A549 (cell line): ENCODE measurements around the gene HES4.

Experiments
- HDAC2 ChIP-seq: fragments of 200-600 bp; sonication (generic); IDR thresholded peaks from 2 replicates; pipeline ENCODE4 v1.6.1; 2016
- RFX5 ChIP-seq: fragments of 450-650 bp; IDR thresholded peaks from 2 replicates; pipeline ENCODE4 v1.7.1; 2014; ENCODE audit warnings: antibody characterized with exemption, mild to moderate bottlenecking, moderate library complexity
- TF ChIP-seq, protein P1 (sequence below): fragments of 200-600 bp; sonication (generic); IDR thresholded peaks from 2 replicates; pipeline ENCODE4 v1.6.1; 2016; ENCODE audit warnings: antibody characterized with exemption, mild to moderate bottlenecking, moderate library complexity
- TF ChIP-seq, protein P2 (sequence below): fragments of >200 bp; sonication (Bioruptor Twin); formaldehyde crosslinking; IDR thresholded peaks from 3 replicates; pipeline ENCODE4 v1.5.1; 2016
- TF ChIP-seq, protein P3 (sequence below): fragments of 250-450 bp; sonication (Bioruptor Pico); IDR thresholded peaks from 2 replicates; pipeline ENCODE4 v1.5.0; 2021; ENCODE audit warnings: mild to moderate bottlenecking, moderate library complexity, borderline replicate concordance

DNA sequence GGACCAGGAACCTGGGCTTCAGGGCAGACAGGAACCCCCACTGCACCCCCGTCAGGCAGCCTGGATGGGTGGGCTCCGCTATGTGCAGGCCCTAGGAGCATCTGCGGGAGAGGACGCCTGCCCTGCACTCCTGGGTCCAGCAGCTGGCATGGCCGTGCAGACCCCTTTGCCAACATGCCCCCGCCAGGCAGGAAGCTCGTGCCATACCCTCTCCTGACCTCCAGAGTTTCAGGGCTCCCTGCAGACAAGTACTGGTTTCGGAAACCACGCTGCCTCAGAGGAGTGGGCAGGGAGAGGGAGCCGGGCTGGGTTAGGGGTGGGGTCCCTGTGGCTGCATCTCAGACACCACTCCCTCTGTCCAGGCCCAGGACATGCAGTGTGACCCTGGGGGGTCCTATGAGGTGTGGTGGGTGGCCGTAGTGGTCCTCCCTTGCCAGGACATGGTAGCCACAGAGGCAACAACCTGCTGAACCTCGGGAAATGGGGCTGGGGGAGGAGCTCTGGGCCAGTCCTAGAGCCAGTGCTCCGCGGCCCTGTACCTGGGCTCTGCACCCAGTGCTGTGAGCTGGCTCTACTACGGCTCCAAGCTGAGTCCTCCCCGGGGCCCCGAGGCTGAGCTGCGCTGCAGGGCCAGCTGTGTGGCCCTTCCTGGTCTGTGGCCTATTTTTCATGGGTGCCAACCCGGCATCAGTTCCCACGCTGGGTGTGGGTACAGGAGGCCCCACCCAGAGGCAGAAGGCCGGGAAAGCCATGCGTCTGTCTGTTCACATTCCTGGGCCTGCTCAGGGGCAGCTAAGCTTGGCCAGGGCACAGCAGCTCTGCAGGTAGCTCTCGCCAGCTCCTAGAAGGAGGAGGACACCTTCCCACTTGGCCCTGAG lies 32.2 kb downstream of the HES4 start:
- TF ChIP-seq, protein P1, sequence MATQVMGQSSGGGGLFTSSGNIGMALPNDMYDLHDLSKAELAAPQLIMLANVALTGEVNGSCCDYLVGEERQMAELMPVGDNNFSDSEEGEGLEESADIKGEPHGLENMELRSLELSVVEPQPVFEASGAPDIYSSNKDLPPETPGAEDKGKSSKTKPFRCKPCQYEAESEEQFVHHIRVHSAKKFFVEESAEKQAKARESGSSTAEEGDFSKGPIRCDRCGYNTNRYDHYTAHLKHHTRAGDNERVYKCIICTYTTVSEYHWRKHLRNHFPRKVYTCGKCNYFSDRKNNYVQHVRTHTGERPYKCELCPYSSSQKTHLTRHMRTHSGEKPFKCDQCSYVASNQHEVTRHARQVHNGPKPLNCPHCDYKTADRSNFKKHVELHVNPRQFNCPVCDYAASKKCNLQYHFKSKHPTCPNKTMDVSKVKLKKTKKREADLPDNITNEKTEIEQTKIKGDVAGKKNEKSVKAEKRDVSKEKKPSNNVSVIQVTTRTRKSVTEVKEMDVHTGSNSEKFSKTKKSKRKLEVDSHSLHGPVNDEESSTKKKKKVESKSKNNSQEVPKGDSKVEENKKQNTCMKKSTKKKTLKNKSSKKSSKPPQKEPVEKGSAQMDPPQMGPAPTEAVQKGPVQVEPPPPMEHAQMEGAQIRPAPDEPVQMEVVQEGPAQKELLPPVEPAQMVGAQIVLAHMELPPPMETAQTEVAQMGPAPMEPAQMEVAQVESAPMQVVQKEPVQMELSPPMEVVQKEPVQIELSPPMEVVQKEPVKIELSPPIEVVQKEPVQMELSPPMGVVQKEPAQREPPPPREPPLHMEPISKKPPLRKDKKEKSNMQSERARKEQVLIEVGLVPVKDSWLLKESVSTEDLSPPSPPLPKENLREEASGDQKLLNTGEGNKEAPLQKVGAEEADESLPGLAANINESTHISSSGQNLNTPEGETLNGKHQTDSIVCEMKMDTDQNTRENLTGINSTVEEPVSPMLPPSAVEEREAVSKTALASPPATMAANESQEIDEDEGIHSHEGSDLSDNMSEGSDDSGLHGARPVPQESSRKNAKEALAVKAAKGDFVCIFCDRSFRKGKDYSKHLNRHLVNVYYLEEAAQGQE: no peak
- TF ChIP-seq RFX5: no peak
- no peak for TF ChIP-seq HDAC2
- TF ChIP-seq, protein P2, sequence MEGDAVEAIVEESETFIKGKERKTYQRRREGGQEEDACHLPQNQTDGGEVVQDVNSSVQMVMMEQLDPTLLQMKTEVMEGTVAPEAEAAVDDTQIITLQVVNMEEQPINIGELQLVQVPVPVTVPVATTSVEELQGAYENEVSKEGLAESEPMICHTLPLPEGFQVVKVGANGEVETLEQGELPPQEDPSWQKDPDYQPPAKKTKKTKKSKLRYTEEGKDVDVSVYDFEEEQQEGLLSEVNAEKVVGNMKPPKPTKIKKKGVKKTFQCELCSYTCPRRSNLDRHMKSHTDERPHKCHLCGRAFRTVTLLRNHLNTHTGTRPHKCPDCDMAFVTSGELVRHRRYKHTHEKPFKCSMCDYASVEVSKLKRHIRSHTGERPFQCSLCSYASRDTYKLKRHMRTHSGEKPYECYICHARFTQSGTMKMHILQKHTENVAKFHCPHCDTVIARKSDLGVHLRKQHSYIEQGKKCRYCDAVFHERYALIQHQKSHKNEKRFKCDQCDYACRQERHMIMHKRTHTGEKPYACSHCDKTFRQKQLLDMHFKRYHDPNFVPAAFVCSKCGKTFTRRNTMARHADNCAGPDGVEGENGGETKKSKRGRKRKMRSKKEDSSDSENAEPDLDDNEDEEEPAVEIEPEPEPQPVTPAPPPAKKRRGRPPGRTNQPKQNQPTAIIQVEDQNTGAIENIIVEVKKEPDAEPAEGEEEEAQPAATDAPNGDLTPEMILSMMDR: no peak
- TF ChIP-seq, protein P3, sequence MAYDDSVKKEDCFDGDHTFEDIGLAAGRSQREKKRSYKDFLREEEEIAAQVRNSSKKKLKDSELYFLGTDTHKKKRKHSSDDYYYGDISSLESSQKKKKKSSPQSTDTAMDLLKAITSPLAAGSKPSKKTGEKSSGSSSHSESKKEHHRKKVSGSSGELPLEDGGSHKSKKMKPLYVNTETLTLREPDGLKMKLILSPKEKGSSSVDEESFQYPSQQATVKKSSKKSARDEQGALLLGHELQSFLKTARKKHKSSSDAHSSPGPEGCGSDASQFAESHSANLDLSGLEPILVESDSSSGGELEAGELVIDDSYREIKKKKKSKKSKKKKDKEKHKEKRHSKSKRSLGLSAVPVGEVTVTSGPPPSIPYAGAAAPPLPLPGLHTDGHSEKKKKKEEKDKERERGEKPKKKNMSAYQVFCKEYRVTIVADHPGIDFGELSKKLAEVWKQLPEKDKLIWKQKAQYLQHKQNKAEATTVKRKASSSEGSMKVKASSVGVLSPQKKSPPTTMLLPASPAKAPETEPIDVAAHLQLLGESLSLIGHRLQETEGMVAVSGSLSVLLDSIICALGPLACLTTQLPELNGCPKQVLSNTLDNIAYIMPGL (CRISPR knock-in tag): no peak
